Gastrocnemius medialis (tissue), 4 donors: ENCODE data around the gene ATP6V1B1. TPM values are rescaled to one million over a fixed set of nuclear protein-coding genes. Genes with fewer than 3 reads are reported as not detected.

Experiments used
- ATAC-seq, 2 donors: fragments of 150-250 bp; one replicate each; pipeline ENCODE4 v1.9.1; 2016
- DNase-seq, 2 donors: peaks; one replicate each; pipeline ENCODE4 v3.0.0-alpha.2; 2019
- H3K27ac ChIP-seq, 4 donors: fragments of 200-600 bp; sonication (generic); 1 replicate in 1 of 4; 2 replicates in 3 of 4; pipeline ENCODE4 v1.5.1; 2016 to 2018; ENCODE audit warnings: mild to moderate bottlenecking in 2 of 4, moderate library complexity in 1 of 4
- H3K27me3 ChIP-seq, 3 donors: fragments of 200-600 bp; sonication (generic) in 2 of 3; 1 replicate in 1 of 3; 2 replicates in 2 of 3; pipeline versions ENCODE4 v1.5.1 to v1.6.0; 2016 to 2019; ENCODE audit warnings: mild to moderate bottlenecking in 1 of 3, moderate library complexity in 1 of 3
- H3K36me3 ChIP-seq, 2 donors: fragments of 200-600 bp; sonication (generic) in 1 of 2; one replicate each; pipeline ENCODE4 v1.5.1; 2017 to 2018
- H3K4me1 ChIP-seq, 2 donors: fragments of 200-600 bp; sonication (generic) in 1 of 2; one replicate each; pipeline ENCODE4 v1.5.1; 2016 to 2017; ENCODE audit warnings: mild to moderate bottlenecking in 2 of 2
- H3K4me3 ChIP-seq, 4 donors: fragments of 200-600 bp; sonication (generic) in 3 of 4; 1 replicate in 1 of 4; 2 replicates in 3 of 4; pipeline ENCODE4 v1.5.1; 2016 to 2019; ENCODE audit warnings: mild to moderate bottlenecking in 2 of 4
- H3K9me3 ChIP-seq, 3 donors: fragments of 200-600 bp; sonication (generic) in 2 of 3; 1 replicate in 1 of 3; 2 replicates in 2 of 3; pipeline ENCODE4 v1.5.1; 2016 to 2019
- POLR2A ChIP-seq, 2 donors: fragments of 450-650 bp; IDR thresholded peaks; one replicate each; pipeline ENCODE4 v1.6.1; 2017; ENCODE audit warnings: antibody characterized with exemption in 2 of 2, mild to moderate bottlenecking in 2 of 2, moderate library complexity in 2 of 2
- in situ Hi-C, 4 donors: fragments of 200-750 bp; cut with MboI; loops; one replicate each; pipeline versions ENCODE4 v1.15.0 to v1.8.0; 2017; ENCODE audit warnings: low sequenced_read_pairs in 4 of 4
- intact Hi-C: fragments of 100-400 bp; cut with DNase I; formaldehyde crosslinking; loops from one replicate; pipeline ENCODE4 v1.15.1; 2023; ENCODE audit warnings: low total_unique reads
- total RNA-seq, 4 donors: library from RNA; depleted of rRNA; stranded (reverse); fragments of >200 nt; gene quantifications; one replicate each; pipeline versions ENCODE4 v1.1.0 to v1.2.3, GENCODE V29; 2016
- TF ChIP-seq, protein P1 (sequence below), 5 experiments: fragments of 450-650 bp in 3 of 5; fragments of 200-600 bp in 2 of 5; sonication (generic) in 2 of 5; IDR thresholded peaks in 4 of 5; conservative IDR thresholded peaks in 1 of 5; 1 replicate in 4 of 5; 2 replicates in 1 of 5; pipeline ENCODE4 v1.5.1; 2016 to 2019; ENCODE audit warnings: antibody characterized with exemption in 5 of 5, mild to moderate bottlenecking in 3 of 5, moderate library complexity in 3 of 5

Gene ATP6V1B1
- total RNA-seq, 4 donors from 2014 or later = 2.3 TPM; not detected in 3

GRCh38 chr2:70895249-70895648 is 40.5 kb upstream of the ATP6V1B1 start:
- Histone ChIP-seq H3K4me1 (peaks cover 9 to 11% of the 10 kb centered on the region in 2 donors), H3K27me3 (peaks cover 16 to 65% (median 34%) of the 10 kb centered on the region in 3 donors), H3K27ac (no peak overlapping the region), H3K36me3 (no peaks in the 10 kb centered on the region), H3K9me3 (no peaks in the 10 kb centered on the region), H3K4me3 (no peak overlapping the region)
- TF ChIP-seq, protein P1, sequence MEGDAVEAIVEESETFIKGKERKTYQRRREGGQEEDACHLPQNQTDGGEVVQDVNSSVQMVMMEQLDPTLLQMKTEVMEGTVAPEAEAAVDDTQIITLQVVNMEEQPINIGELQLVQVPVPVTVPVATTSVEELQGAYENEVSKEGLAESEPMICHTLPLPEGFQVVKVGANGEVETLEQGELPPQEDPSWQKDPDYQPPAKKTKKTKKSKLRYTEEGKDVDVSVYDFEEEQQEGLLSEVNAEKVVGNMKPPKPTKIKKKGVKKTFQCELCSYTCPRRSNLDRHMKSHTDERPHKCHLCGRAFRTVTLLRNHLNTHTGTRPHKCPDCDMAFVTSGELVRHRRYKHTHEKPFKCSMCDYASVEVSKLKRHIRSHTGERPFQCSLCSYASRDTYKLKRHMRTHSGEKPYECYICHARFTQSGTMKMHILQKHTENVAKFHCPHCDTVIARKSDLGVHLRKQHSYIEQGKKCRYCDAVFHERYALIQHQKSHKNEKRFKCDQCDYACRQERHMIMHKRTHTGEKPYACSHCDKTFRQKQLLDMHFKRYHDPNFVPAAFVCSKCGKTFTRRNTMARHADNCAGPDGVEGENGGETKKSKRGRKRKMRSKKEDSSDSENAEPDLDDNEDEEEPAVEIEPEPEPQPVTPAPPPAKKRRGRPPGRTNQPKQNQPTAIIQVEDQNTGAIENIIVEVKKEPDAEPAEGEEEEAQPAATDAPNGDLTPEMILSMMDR (IDR thresholded peaks at IDR 0.05 in 4 of 5, conservative IDR thresholded peaks at IDR 0.05 in 1 of 5) = no peak
- no peak for TF ChIP-seq POLR2A (IDR thresholded peaks at IDR 0.05)
- no peak for DNase-seq
- in situ Hi-C loops = no loop called here
- intact Hi-C loops = no loop called here
- no peak for ATAC-seq

- Histone ChIP-seq H3K27me3 (peaks cover 20 to 70% (median 43%) of the 10 kb centered on the region in 3 donors), H3K36me3 (no peaks in the 10 kb centered on the region), H3K4me1 (peaks cover 17 to 18% of the 10 kb centered on the region in 2 donors), H3K4me3 (no peak overlapping the region), H3K9me3 (no peaks in the 10 kb centered on the region), H3K27ac (peak overlapping the region in 1 of 4 donors; percentile 25)
- in situ Hi-C loops (no loop called here), intact Hi-C loops (no loop called here)
- ATAC-seq = no peak
- no peak for DNase-seq
- no peak for TF ChIP-seq POLR2A (IDR thresholded peaks at IDR 0.05)
- TF ChIP-seq, protein P1 (IDR thresholded peaks at IDR 0.05 in 4 of 5, conservative IDR thresholded peaks at IDR 0.05 in 1 of 5) = no peak
Measured at GRCh38 chr2:70895998-70896764, 39.5 kb upstream of the ATP6V1B1 start.

DNA sequence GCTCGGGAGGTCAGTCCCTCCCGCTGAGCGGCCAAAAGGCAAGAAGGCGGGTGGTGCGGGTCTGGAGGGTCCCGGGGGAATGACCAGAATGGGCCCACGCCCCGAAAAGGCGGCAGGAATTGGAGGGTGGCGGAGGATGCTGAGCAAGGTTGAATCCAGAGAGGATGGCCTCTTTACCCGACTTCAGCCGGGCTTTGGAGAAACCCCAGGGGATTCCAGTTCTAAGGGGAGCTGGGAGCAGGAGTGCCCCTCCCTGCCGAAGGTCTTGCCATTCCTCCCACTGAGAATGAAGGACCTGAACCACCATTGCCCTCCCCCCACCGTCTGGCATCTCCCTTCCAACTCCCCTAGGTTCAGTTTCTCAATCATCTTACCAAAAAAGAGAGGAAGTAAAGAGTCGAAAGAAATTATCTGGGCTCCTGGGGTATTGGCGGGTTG is 38.9 kb upstream of the ATP6V1B1 start:
- H3K36me3 ChIP-seq = no peaks in the 10 kb centered on the region
- peaks cover 24 to 76% (median 49%) of the 10 kb centered on the region in 3 donors for H3K27me3 ChIP-seq
- intact Hi-C loops (no loop called here), in situ Hi-C loops (no loop called here)
- H3K27ac ChIP-seq = peak overlapping the region in 1 of 4 donors; percentile 25
- ATAC-seq (no peak), DNase-seq (no peak)
- no peaks in the 10 kb centered on the region for H3K9me3 ChIP-seq
- no peak overlapping the region for H3K4me3 ChIP-seq
- no peak for TF ChIP-seq POLR2A (IDR thresholded peaks at IDR 0.05)
- TF ChIP-seq, protein P1 (IDR thresholded peaks at IDR 0.05 in 4 of 5, conservative IDR thresholded peaks at IDR 0.05 in 1 of 5) = no peak
- peaks cover 23% of the 10 kb centered on the region in 2 donors for H3K4me1 ChIP-seq

DNA sequence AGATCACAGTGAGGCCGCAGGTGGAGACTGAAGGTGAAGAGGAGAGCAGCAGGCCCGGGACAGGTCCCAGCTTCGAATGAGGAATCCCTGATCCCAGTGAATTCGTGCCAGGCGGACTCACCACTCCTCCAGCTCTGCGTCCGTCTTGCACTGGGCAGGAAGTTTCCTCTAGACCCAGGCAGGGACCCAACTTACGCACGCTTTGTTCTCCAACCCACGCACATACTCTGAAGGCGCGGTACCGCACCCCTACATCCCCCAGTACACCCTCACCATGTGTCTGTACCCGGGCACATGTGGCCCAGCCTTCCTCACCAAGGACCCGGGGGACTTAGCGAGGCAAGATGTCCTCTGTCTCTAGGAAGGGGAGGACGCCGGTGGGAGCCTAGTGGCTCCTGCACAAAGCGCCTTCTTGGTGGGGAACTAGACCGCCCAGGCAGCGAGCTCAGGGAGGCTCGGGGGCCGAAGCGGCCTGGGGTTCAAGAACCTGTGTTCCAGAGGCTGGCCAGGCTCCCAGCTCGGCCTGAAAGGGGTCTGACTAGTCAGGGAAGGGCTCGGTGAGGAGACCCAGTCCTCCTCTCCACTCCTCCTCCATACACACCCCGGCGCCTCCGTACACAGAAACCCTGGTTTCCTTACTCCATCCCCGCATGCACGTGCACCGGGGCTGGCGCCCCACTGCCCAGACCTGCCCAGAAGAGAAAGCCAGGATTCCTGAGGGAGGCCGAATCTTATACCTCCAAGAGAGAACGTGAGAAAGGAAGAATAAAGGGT is 38.3 kb upstream of the ATP6V1B1 start:
- ATAC-seq (no peak), DNase-seq (no peak)
- Histone ChIP-seq H3K4me1 (peaks cover 24 to 27% of the 10 kb centered on the region in 2 donors), H3K36me3 (no peaks in the 10 kb centered on the region), H3K27me3 (peaks cover 30 to 77% (median 55%) of the 10 kb centered on the region in 3 donors), H3K4me3 (peak overlapping the region in 1 of 4 donors; percentile 9), H3K27ac (peak overlapping the region in 1 of 4 donors; percentile 46), H3K9me3 (no peaks in the 10 kb centered on the region)
- in situ Hi-C loops (no loop called here), intact Hi-C loops (no loop called here)
- TF ChIP-seq, protein P1 (IDR thresholded peaks at IDR 0.05 in 4 of 5, conservative IDR thresholded peaks at IDR 0.05 in 1 of 5) = no peak
- TF ChIP-seq POLR2A (IDR thresholded peaks at IDR 0.05) = no peak
